SIG-M5 (cell line): Measurements from ENCODE around the gene KANK3.
"Not testable (repeated sequence)": the region's sequence is repeated elsewhere in the genome, so short reads cannot be mapped to it uniquely, and the experiment has no call there.

ENCODE experiments used
- DNase-seq: peaks from one replicate; lab custom pipeline; 2025; lab: John Stamatoyannopoulos, UW

The KANK3 gene

GRCh38 chr19:8316351-8317125 lies 26.5 kb downstream of the KANK3 start:
- no peak for DNase-seq

GRCh38 chr19:8314981-8315640 lies 28.0 kb downstream of the KANK3 start:
- not testable (repeated sequence) for DNase-seq

GRCh38 chr19:8311461-8312260 lies 31.4 kb downstream of the KANK3 start:
- DNase-seq = no peak

GRCh38 chr19:8310342-8311055 lies 32.6 kb downstream of the KANK3 start:
- no peak for DNase-seq

- DNase-seq = no peak
Observed at GRCh38 chr19:8308891-8309291, 34.2 kb downstream of the KANK3 start.

GRCh38 chr19:8307965-8308866 lies 34.8 kb downstream of the KANK3 start, which contains the start of gene CD320:
Gene CD320, minus strand, starts transcription at chr19:8308358. Its CDS starts 68 bp downstream, at chr19:8308290.
- DNase-seq = no peak

GRCh38 chr19:8307400-8307964 lies 35.6 kb downstream of the KANK3 start:
- DNase-seq = no peak

GRCh38 chr19:8306235-8307054 lies 36.6 kb downstream of the KANK3 start:
- no peak for DNase-seq

- no peak for DNase-seq
Observed at GRCh38 chr19:8305798-8306197, 37.3 kb downstream of the KANK3 start.

- DNase-seq = no peak
Observed at GRCh38 chr19:8304841-8305621, 38.0 kb downstream of the KANK3 start.

GRCh38 chr19:8302734-8303133 lies 40.3 kb downstream of the KANK3 start:
- no peak for DNase-seq

- no peak for DNase-seq
Observed at GRCh38 chr19:8302357-8302691, 40.7 kb downstream of the KANK3 start.

- DNase-seq = not testable (repeated sequence)
Observed at GRCh38 chr19:8291337-8291736, 51.7 kb downstream of the KANK3 start.

GRCh38 chr19:8276508-8276907 lies 66.6 kb downstream of the KANK3 start:
- DNase-seq = not testable (repeated sequence)
